H1 (cell line): Measurements from ENCODE around the gene POFUT2. TPM values are rescaled to one million over a fixed set of nuclear protein-coding genes. Genes with fewer than 3 reads are reported as not detected.

ENCODE experiments used
- CTCF ChIA-PET: fragments of 300-600 bp; sonication (Branson Sonifier 250); formaldehyde crosslinking; loops from one replicate; lab custom pipeline; 2021; ENCODE audit not compliant: partially characterized antibody; lab: Charles Lee
- POLR2A ChIA-PET: fragments of 300-600 bp; sonication (Branson Sonifier 250); formaldehyde crosslinking; loops from one replicate; lab custom pipeline; 2021; ENCODE audit warnings: inconsistent platforms; ENCODE audit not compliant: partially characterized antibody; lab: Charles Lee
- DNase-seq, 2 experiments: peaks; one replicate each; pipeline versions ENCODE4 v3.0.0 to v3.0.0-alpha.2; 2010 to 2022; ENCODE audit warnings: low spot score in 2 of 2, low read depth in 1 of 2, mixed read lengths in 1 of 2
- FAIRE-seq: peaks from 2 replicates; lab custom pipeline; 2011; peaks lifted over from hg19 to GRCh38; lab: Jason Lieb, UNC
- H2AFZ ChIP-seq: 2 replicates; pipeline ENCODE4 v1.8.1; 2012; ENCODE audit warnings: low read length, inconsistent platforms
- H2AK5ac ChIP-seq: 2 replicates; pipeline ENCODE4 v1.6.1; 2013; ENCODE audit warnings: low read depth, low read length
- H2BK120ac ChIP-seq: replicated peaks from 2 replicates; pipeline ENCODE3; 2013; ENCODE audit warnings: low read depth, low read length, inconsistent platforms
- H2BK12ac ChIP-seq: 2 replicates; pipeline ENCODE4 v1.6.1; 2013; ENCODE audit warnings: low read depth, low read length
- H2BK15ac ChIP-seq: 2 replicates; pipeline ENCODE4 v1.6.1; 2013; ENCODE audit warnings: low read length
- H2BK20ac ChIP-seq: 2 replicates; pipeline ENCODE4 v1.6.1; 2013; ENCODE audit warnings: low read length
- H2BK5ac ChIP-seq: 2 replicates; pipeline ENCODE4 v1.6.1; 2013; ENCODE audit warnings: low read depth, low read length
- H3K14ac ChIP-seq: 2 replicates; pipeline ENCODE4 v1.6.1; 2013; ENCODE audit warnings: inconsistent platforms; ENCODE audit not compliant: insufficient read length
- H3K18ac ChIP-seq: 2 replicates; pipeline ENCODE4 v1.6.1; 2013; ENCODE audit warnings: low read length; ENCODE audit errors: extremely low read depth
- H3K23ac ChIP-seq: 2 replicates; pipeline ENCODE4 v1.6.1; 2013; ENCODE audit warnings: inconsistent platforms; ENCODE audit not compliant: insufficient read length
- H3K23me2 ChIP-seq: 2 replicates; pipeline ENCODE4 v1.6.1; 2013; ENCODE audit warnings: low read depth, low read length
- H3K27ac ChIP-seq: 2 replicates; pipeline ENCODE4 v1.6.1; 2011; ENCODE audit warnings: low read depth, low read length, inconsistent platforms
- H3K27me3 ChIP-seq, 4 experiments: replicated peaks in 1 of 4; 1 replicate in 1 of 4; 2 replicates in 3 of 4; pipeline versions ENCODE4 v1.6.1 to v1.8.1; 2011 to 2013; ENCODE audit warnings: low read length in 3 of 4, mild to moderate bottlenecking in 3 of 4, inconsistent platforms in 2 of 4, mixed read lengths in 2 of 4, moderate library complexity in 1 of 4; ENCODE audit not compliant: control insufficient read depth in 3 of 4, insufficient read depth in 3 of 4; ENCODE audit errors: extremely low read depth in 1 of 4
- H3K36me3 ChIP-seq, 4 experiments: 2 replicates each; pipeline versions ENCODE4 v1.6.1 to v1.8.1; 2011 to 2013; ENCODE audit warnings: mild to moderate bottlenecking in 4 of 4, low read length in 3 of 4, moderate library complexity in 2 of 4, control low read depth in 1 of 4, inconsistent platforms in 1 of 4; ENCODE audit not compliant: insufficient read depth in 4 of 4, control insufficient read depth in 2 of 4
- H3K4ac ChIP-seq: replicated peaks from 2 replicates; pipeline ENCODE3; 2013; ENCODE audit warnings: low read length, low read depth, mixed read lengths, inconsistent platforms; ENCODE audit not compliant: insufficient read length
- H3K4me1 ChIP-seq, 4 experiments: replicated peaks in 1 of 4; 1 replicate in 1 of 4; 2 replicates in 3 of 4; pipeline versions ENCODE4 v1.6.1 to v1.8.1; 2011 to 2013; ENCODE audit warnings: low read length in 3 of 4, inconsistent platforms in 2 of 4, mixed read lengths in 1 of 4; ENCODE audit not compliant: insufficient read depth in 4 of 4, control insufficient read depth in 3 of 4
- H3K4me2 ChIP-seq, 2 experiments: 2 replicates each; pipeline versions ENCODE4 v1.6.1 to v1.8.1; 2011 to 2013; ENCODE audit warnings: low read depth in 2 of 2, low read length in 2 of 2, control low read depth in 1 of 2, inconsistent platforms in 1 of 2, mild to moderate bottlenecking in 1 of 2; ENCODE audit not compliant: insufficient read depth in 1 of 2
- H3K4me3 ChIP-seq, 4 experiments: fragments of 200-600, 300-600 bp in 1 of 4; sonication (generic), shearing (Covaris generic), sonication (Bioruptor Twin) in 1 of 4; 2 replicates each; pipeline versions ENCODE4 v1.5.1 to v1.8.1; 2011 to 2016; ENCODE audit warnings: low read length in 4 of 4, low read depth in 3 of 4, control low read depth in 2 of 4, inconsistent platforms in 2 of 4, mild to moderate bottlenecking in 2 of 4, mixed read lengths in 1 of 4, moderate library complexity in 1 of 4; ENCODE audit not compliant: insufficient read depth in 2 of 4; ENCODE audit errors: extremely low read depth in 1 of 4
- H3K56ac ChIP-seq: replicated peaks from 2 replicates; pipeline ENCODE3; 2013; ENCODE audit warnings: low read depth, mild to moderate bottlenecking, mixed read lengths, low read length, inconsistent platforms; ENCODE audit not compliant: insufficient read length
- H3K79me1 ChIP-seq: 2 replicates; pipeline ENCODE4 v1.6.1; 2013; ENCODE audit warnings: low read depth, low read length, control low read depth
- H3K79me2 ChIP-seq, 2 experiments: 2 replicates each; pipeline versions ENCODE4 v1.6.1 to v1.8.1; 2012 to 2013; ENCODE audit warnings: low read length in 2 of 2, mild to moderate bottlenecking in 2 of 2, inconsistent platforms in 1 of 2; ENCODE audit not compliant: insufficient read depth in 2 of 2, control insufficient read depth in 1 of 2
- H3K9ac ChIP-seq, 4 experiments: replicated peaks in 1 of 4; 1 replicate in 1 of 4; 2 replicates in 3 of 4; pipeline versions ENCODE4 v1.6.1 to v1.8.1; 2011 to 2013; ENCODE audit warnings: low read depth in 3 of 4, low read length in 3 of 4, control low read depth in 2 of 4, mild to moderate bottlenecking in 2 of 4, moderate library complexity in 2 of 4, inconsistent platforms in 1 of 4; ENCODE audit errors: extremely low read depth in 1 of 4
- H3K9me3 ChIP-seq, 2 experiments: 2 replicates each; pipeline versions ENCODE4 v1.6.1 to v1.8.1; 2012 to 2013; ENCODE audit warnings: mild to moderate bottlenecking in 2 of 2, moderate library complexity in 2 of 2, control low read depth in 1 of 2, inconsistent platforms in 1 of 2, low read depth in 1 of 2, low read length in 1 of 2, mixed read lengths in 1 of 2; ENCODE audit not compliant: insufficient read depth in 2 of 2
- H4K20me1 ChIP-seq, 2 experiments: replicated peaks in 1 of 2; 2 replicates each; pipeline versions ENCODE3 to v1.8.1; 2011 to 2013; ENCODE audit warnings: inconsistent platforms in 2 of 2, low read length in 2 of 2, mild to moderate bottlenecking in 1 of 2; ENCODE audit not compliant: insufficient read depth in 2 of 2, control insufficient read depth in 1 of 2
- H4K5ac ChIP-seq: 2 replicates; pipeline ENCODE4 v1.6.1; 2013; ENCODE audit warnings: low read length, low read depth, mixed read lengths, inconsistent platforms; ENCODE audit not compliant: insufficient read length
- H4K8ac ChIP-seq: 2 replicates; pipeline ENCODE4 v1.8.0; 2013; ENCODE audit warnings: mild to moderate bottlenecking, moderate library complexity, low read length, inconsistent platforms; ENCODE audit not compliant: insufficient read depth; ENCODE audit errors: extremely low read depth
- H4K91ac ChIP-seq: replicated peaks from 2 replicates; pipeline ENCODE3; 2013; ENCODE audit warnings: low read length, mixed read lengths, inconsistent platforms; ENCODE audit not compliant: insufficient read length
- HDAC2 ChIP-seq, 2 experiments: fragments of 300-600 bp in 1 of 2; sonication (generic) in 1 of 2; IDR thresholded peaks; 2 replicates each; pipeline ENCODE4 v1.6.1; 2011 to 2012; ENCODE audit warnings: low read depth in 2 of 2, low read length in 2 of 2, mild to moderate bottlenecking in 2 of 2, moderate library complexity in 2 of 2, borderline replicate concordance in 1 of 2, inconsistent platforms in 1 of 2
- HDAC6 ChIP-seq: IDR thresholded peaks from one replicate; pipeline ENCODE4 v1.7.1; 2012; ENCODE audit warnings: low read depth, mild to moderate bottlenecking, inconsistent platforms, low read length, moderate library complexity
- KDM4A ChIP-seq: IDR thresholded peaks from one replicate; pipeline ENCODE4 v1.7.1; 2012; ENCODE audit warnings: low read depth, mild to moderate bottlenecking, moderate library complexity, low read length, inconsistent platforms; ENCODE audit not compliant: severe bottlenecking
- WGBS, 2 experiments: shearing (Covaris generic) in 1 of 2; methylation state at CpG; one replicate each; pipeline versions ENCODE4 v1.1.6 to v1.1.7; 2013 to 2015; ENCODE audit warnings: low lambda C conversion rate in 2 of 2, mixed read lengths in 2 of 2, inconsistent platforms in 1 of 2, low coverage in 1 of 2, missing lambda C conversion rate in 1 of 2; ENCODE audit not compliant: insufficient replicate concordance in 2 of 2, insufficient coverage in 1 of 2, insufficient read length in 1 of 2; ENCODE audit errors: extremely low coverage in 1 of 2, missing lambda C conversion rate in 1 of 2; 5-methylcytosine and 5-hydroxymethylcytosine counted together
- polyA plus RNA-seq, 7 experiments: library from polyadenylated mRNA; depleted of rRNA in 3 of 7; stranded (reverse) in 5 of 7; unstranded in 2 of 7; fragments of >200 nt in 5 of 7; fragments of 200-250 nt in 2 of 7; gene quantifications; 1 replicate in 5 of 7; 2 replicates in 1 of 7; 4 replicates in 1 of 7; pipeline versions ENCODE4 v1.2.1 to v1.2.3, GENCODE V29; 2011 to 2013; ENCODE audit warnings: missing spikeins in 2 of 7, mixed read lengths in 2 of 7
- total RNA-seq: library from RNA; stranded (reverse); fragmentation: NEBNext Ultra II Directional; extraction: Animal tissue kit (Norgen Biotek cat#: 25700); gene quantifications from 2 replicates; pipeline ENCODE4 v1.2.1, GENCODE V29; 2021
- TF ChIP-seq, protein P1 (sequence below): IDR thresholded peaks from 2 replicates; pipeline ENCODE4 v1.6.1; 2011; ENCODE audit warnings: low read length, improper control_type of control experiment
- TF ChIP-seq, protein P2 (sequence below), 3 experiments: IDR thresholded peaks; 1 replicate in 2 of 3; 2 replicates in 1 of 3; pipeline versions ENCODE4 v1.5.1 to v1.6.1; 2011; ENCODE audit warnings: low read length in 3 of 3, mild to moderate bottlenecking in 3 of 3, inconsistent platforms in 2 of 3, low read depth in 1 of 3, moderate library complexity in 1 of 3; ENCODE audit not compliant: insufficient read depth in 1 of 3; ENCODE audit errors: control extremely low read depth in 1 of 3

Gene POFUT2
- total and polyA plus RNA-seq, 2 of the 8 experiments (the other 6 are each of a cell fraction or from before 2014, with no cell fraction given) = 13.7 to 32.1 TPM

DNA sequence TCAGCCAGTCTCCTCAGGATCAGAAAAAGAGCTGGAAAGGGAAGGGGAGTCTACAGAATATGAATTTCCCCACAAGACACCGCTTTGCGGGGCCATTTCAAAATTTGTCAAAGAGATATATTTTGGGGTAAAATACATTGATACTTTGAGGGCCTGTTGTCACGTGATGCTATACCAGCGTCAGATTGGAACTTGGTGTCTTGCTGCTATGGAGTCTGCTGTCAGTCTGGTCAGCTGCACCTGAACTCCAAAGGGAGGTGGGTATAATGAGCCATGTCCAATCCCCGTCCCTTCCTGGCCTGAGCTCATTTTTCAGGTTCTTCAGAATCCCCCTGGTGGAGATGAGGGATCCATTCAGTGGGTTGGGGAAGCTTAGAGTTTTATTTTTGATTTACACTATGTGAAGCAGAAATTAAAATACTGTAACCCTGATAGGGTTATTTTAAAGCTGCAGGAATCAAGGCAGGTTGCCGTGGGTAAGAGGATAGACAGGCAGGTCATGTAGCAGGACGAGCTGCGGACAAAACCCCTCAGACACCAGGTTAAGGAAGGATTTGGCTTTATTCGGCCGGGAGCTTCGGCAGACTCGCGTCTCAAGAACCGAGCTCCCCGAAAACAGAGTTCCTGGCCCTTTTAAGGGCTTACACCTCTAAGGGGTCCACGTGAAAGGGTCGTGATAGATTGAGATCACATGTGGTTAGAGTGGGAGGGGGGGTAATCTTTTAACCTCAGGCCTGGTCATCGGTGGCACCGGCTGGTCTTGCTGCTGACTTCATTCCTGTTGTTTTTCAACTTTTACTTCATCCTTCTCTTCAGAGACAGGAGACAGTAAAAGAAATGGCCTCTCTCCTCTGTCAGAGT, 2.2 kb upstream of the POFUT2 start:
- H2AFZ ChIP-seq = no peak overlapping the region
- no peak overlapping the region for H3K4me2 ChIP-seq
- no peak overlapping the region for H2BK120ac ChIP-seq
- CTCF ChIA-PET = interaction anchor here (0.6 to 5.9 kb wide), 27 partner anchors 8 to 800 kb away, joined by 3 to 52 read pairs (median 3); no protein-coding TSS in a partner anchor
- no peak overlapping the region for H3K23ac ChIP-seq
- no peak overlapping the region; the same call in 1 of the 2 replicates for H2BK5ac ChIP-seq
- H2AK5ac ChIP-seq = no peak overlapping the region
- no peak overlapping the region for H3K4ac ChIP-seq
- H3K18ac ChIP-seq = no peak overlapping the region
- H3K27me3 ChIP-seq = no peaks in the 10 kb centered on the region
- peaks cover 5 to 11% (median 10%) of the 10 kb centered on the region in 4 experiments for H3K36me3 ChIP-seq
- H4K5ac ChIP-seq = no peak overlapping the region
- peak in 1 of 2 experiments; percentile 33 for DNase-seq
- H3K79me1 ChIP-seq = peaks cover 5% of the 10 kb centered on the region
- no peak overlapping the region for H3K14ac ChIP-seq
- no peak for FAIRE-seq
- peaks cover 8 to 17% of the 10 kb centered on the region in 2 experiments for H4K20me1 ChIP-seq
- no peak overlapping the region for H2BK20ac ChIP-seq
- peaks cover 8% of the 10 kb centered on the region; the same call in 1 of the 2 replicates for H3K23me2 ChIP-seq
- no peak overlapping the region for H4K91ac ChIP-seq
- peaks cover 0 to 22% (median 10%) of the 10 kb centered on the region in 4 experiments; a peak in 5 of 7 replicates for H3K4me1 ChIP-seq
- WGBS, 2 experiments = 93% methylated on average over 19 of the region's 19 CpGs; no CpG with 5 or more reads in 1 of the 2 experiments
- no peaks in the 10 kb centered on the region for H3K9me3 ChIP-seq
- no peak overlapping the region for H2BK15ac ChIP-seq
- peaks cover 0 to 15% of the 10 kb centered on the region in 2 experiments; a peak in 2 of 4 replicates for H3K79me2 ChIP-seq
- H3K9ac ChIP-seq = no peak overlapping the region
- H3K27ac ChIP-seq = no peak overlapping the region
- H3K4me3 ChIP-seq = no peak overlapping the region
- no peak overlapping the region for H4K8ac ChIP-seq
- no peak overlapping the region for H2BK12ac ChIP-seq
- no peak overlapping the region for H3K56ac ChIP-seq
- POLR2A ChIA-PET = interaction anchor here (0.7 to 1.2 kb wide), 2 partner anchors 18 to 123 kb away, joined by 3 read pairs; no protein-coding TSS in a partner anchor
- TF ChIP-seq, protein P1, sequence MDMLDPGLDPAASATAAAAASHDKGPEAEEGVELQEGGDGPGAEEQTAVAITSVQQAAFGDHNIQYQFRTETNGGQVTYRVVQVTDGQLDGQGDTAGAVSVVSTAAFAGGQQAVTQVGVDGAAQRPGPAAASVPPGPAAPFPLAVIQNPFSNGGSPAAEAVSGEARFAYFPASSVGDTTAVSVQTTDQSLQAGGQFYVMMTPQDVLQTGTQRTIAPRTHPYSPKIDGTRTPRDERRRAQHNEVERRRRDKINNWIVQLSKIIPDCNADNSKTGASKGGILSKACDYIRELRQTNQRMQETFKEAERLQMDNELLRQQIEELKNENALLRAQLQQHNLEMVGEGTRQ = no peak
- TF ChIP-seq HDAC2 (IDR thresholded peaks at IDR 0.05; ENCODE audit: borderline replicate concordance in 1 of 2, low read depth in 2 of 2, low read length in 2 of 2) (no peak), KDM4A (no peak), HDAC6 (no peak)
- TF ChIP-seq, protein P2, sequence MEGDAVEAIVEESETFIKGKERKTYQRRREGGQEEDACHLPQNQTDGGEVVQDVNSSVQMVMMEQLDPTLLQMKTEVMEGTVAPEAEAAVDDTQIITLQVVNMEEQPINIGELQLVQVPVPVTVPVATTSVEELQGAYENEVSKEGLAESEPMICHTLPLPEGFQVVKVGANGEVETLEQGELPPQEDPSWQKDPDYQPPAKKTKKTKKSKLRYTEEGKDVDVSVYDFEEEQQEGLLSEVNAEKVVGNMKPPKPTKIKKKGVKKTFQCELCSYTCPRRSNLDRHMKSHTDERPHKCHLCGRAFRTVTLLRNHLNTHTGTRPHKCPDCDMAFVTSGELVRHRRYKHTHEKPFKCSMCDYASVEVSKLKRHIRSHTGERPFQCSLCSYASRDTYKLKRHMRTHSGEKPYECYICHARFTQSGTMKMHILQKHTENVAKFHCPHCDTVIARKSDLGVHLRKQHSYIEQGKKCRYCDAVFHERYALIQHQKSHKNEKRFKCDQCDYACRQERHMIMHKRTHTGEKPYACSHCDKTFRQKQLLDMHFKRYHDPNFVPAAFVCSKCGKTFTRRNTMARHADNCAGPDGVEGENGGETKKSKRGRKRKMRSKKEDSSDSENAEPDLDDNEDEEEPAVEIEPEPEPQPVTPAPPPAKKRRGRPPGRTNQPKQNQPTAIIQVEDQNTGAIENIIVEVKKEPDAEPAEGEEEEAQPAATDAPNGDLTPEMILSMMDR (IDR thresholded peaks at IDR 0.05; ENCODE audit: control extremely low read depth in 1 of 3, insufficient read depth in 1 of 3, low read depth in 1 of 3, low read length in 3 of 3) = peak in 2 of 3 experiments; percentile 5 to 19; a peak in 2 of 4 replicates
